ENCODE results near the gene MYORG.

DNA sequence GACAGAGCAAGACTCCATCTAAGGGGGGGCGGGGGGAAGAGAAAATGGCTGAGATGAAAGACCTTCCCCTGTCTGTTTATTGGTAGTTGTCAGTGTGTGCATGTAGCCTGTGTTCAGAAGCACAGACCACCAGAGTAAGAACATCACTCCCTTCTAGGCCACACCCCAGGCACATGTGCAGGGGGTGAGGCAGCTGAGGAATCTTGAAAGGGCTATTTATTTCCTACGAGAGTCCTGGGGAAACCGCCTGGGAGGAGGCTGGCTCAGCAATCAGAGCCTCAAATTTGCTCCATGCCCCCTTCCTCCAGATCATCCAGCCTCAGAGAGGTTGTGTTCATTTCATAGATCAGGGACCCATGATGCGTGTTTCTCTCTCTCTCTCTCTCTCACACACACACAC is 7.1 kb downstream of the MYORG start:
- TF ChIP-seq, protein P1, sequence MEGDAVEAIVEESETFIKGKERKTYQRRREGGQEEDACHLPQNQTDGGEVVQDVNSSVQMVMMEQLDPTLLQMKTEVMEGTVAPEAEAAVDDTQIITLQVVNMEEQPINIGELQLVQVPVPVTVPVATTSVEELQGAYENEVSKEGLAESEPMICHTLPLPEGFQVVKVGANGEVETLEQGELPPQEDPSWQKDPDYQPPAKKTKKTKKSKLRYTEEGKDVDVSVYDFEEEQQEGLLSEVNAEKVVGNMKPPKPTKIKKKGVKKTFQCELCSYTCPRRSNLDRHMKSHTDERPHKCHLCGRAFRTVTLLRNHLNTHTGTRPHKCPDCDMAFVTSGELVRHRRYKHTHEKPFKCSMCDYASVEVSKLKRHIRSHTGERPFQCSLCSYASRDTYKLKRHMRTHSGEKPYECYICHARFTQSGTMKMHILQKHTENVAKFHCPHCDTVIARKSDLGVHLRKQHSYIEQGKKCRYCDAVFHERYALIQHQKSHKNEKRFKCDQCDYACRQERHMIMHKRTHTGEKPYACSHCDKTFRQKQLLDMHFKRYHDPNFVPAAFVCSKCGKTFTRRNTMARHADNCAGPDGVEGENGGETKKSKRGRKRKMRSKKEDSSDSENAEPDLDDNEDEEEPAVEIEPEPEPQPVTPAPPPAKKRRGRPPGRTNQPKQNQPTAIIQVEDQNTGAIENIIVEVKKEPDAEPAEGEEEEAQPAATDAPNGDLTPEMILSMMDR (IDR thresholded peaks at IDR 0.05) = no peak
- TF ChIP-seq POLR2A (IDR thresholded peaks at IDR 0.05) = no peak
